Thoracic aorta endothelial cell (primary cell): ENCODE data around the gene MPP4. TPM values are rescaled to one million over a fixed set of nuclear protein-coding genes. Genes with fewer than 3 reads are reported as not detected.

Source experiments
- small RNA-seq: library from RNA; depleted of rRNA; stranded (forward); fragments of <200 nt; gene quantifications from one replicate; pipeline ENCODE3, GENCODE V24; 2012
- total RNA-seq: library from RNA; depleted of rRNA; stranded (reverse); fragments of >200 nt; gene quantifications from 2 replicates; pipeline ENCODE4 v1.2.3, GENCODE V29; 2012

Gene MPP4, protein sequence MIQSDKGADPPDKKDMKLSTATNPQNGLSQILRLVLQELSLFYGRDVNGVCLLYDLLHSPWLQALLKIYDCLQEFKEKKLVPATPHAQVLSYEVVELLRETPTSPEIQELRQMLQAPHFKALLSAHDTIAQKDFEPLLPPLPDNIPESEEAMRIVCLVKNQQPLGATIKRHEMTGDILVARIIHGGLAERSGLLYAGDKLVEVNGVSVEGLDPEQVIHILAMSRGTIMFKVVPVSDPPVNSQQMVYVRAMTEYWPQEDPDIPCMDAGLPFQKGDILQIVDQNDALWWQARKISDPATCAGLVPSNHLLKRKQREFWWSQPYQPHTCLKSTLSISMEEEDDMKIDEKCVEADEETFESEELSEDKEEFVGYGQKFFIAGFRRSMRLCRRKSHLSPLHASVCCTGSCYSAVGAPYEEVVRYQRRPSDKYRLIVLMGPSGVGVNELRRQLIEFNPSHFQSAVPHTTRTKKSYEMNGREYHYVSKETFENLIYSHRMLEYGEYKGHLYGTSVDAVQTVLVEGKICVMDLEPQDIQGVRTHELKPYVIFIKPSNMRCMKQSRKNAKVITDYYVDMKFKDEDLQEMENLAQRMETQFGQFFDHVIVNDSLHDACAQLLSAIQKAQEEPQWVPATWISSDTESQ
- 8.2 and 15.8 TPM in 2 replicates for total RNA-seq

DNA sequence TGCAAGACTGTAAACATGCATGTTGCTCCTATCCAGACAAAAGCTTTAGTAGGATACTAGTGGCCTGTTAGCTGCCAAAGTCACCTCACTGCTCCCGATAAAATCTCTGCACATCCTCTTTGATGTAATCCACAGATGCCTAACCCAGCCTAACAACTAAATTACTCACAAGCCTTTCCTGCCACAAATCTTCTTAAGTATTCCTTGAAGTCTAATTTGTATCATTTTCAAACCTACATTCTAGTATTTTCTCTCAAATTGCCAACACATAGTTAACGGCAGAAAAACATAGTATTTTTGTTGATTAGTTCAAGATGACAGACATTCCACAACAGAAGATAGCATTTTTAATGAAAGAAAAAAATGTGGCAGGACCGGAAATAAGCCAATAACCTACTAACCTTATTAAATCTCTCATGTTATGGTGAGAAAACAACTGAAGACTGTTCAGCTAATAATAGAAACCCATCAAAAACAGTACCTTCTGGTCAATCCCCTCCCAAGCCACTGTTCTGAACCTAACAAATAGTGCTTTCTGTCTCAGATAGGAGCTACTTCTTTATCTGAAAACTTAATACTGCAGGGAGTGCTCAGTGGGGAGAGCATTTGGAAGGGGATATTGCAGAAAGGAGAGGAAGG, at the start of gene MPP4:
MPP4 (minus strand) TSS at position 57 of the 639 bp plus-strand sequence. CDS start 4,690 bp downstream, outside the sequence.

DNA sequence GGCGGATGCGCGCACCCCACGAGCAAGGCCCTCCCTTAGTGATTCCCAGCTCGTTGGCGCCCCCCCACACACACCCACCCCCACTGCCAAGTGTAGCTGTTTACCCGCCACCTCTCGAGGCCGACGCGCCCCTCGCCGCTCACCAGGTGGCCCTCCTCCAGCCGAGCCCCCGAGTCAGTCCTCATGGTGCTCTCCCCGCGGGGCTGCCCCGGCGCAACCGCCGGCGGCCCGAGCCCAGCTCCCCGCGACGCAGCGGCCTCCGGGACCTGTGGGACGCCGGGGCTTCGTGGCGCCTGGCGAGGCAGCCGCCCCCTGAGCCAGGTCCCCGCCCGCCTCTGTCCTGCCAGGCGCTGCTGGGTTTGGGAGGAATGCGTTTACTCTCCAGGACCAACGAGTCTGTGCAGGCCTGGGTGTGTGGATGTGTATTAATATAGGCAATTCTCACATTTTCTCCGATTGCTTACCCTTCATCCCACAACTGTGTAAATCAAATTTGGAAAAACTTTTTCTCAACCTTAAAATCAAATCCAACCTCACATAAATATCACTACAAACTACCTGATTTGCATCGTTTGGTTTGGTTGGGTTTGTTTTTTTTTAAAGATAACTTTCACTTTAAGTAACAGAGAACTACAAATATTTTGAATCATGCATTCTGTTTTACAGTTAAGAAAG, 55.1 kb downstream of the MPP4 start, which contains the start of gene TMEM237:
TMEM237 (minus strand) TSS at position 288 of the 675 bp plus-strand sequence; CDS start at position 185, 103 bp downstream.

Small RNA genes within 50 kb of the gene (small RNA-seq; reads per million reads assigned to genes)
- gene RNU6-651P = not detected

Other genes with a start within 250 kb of the MPP4 start
- 43.2 and 48.5 TPM in 2 replicates for gene TRAK2, start 247.2 kb downstream of the MPP4 start, total RNA-seq
- 28.6 and 39.9 TPM in 2 replicates for gene STRADB, start 246.9 kb downstream of the MPP4 start, total RNA-seq
- gene TMEM237, start 55.1 kb downstream of the MPP4 start, total RNA-seq = 42.1 and 69.7 TPM in 2 replicates
- 45.6 and 53.1 TPM in 2 replicates for gene ALS2, start 82.3 kb upstream of the MPP4 start, total RNA-seq
- gene CDK15, start 107.9 kb upstream of the MPP4 start, total RNA-seq = not detected in 2 replicates